ENCODE measurements around the gene MYH10. TPM values are rescaled to one million over a fixed set of nuclear protein-coding genes. Genes with fewer than 3 reads are reported as not detected.
A peak's percentile ranks its signal among the peaks of the same experiment; 100 is the strongest.

The MYH10 gene
- total and polyA plus RNA-seq, 7 donors = 1.8 to 34.2 (median 1.9) TPM

DNA sequence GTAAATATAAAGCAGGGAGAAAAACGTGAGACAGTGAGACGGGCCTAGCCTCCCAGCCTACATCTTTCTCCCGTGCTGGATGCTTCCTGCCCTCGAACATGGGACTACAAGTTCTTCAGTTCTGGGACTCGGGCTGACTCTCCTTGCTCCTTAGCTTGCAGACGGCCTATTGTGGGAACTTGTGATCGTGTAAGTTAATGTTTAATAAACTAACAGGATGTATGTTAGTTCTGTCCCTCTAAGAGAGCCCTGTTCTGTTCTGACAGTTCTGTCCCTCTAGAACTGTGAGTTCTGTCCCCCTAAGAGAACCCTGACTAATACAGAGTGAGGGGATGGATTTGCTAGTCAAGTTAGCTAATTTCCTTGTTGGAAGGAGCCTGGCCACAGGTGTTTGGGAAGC, 16.7 kb upstream of the MYH10 start:
- no peak overlapping the region for H3K27ac ChIP-seq
- intact Hi-C loops (cut with DNase I) = no loop called here
- H3K4me3 ChIP-seq = no peak overlapping the region
- 87 to 94% (median 90%) methylated on average over 7 of the region's 7 CpGs for WGBS, 3 donors
- no peaks in the 10 kb centered on the region for H3K36me3 ChIP-seq (ENCODE audit: insufficient read depth in 1 of 2, low read depth in 1 of 2)
- H3K27me3 ChIP-seq (ENCODE audit: insufficient read depth in 3 of 3, low read length in 2 of 3) = peaks cover 0 to 5% (median 2%) of the 10 kb centered on the region in 3 donors
- H3K9me3 ChIP-seq = no peaks in the 10 kb centered on the region
- no peak for DNase-seq
- ATAC-seq = no peak
- no peaks in the 10 kb centered on the region for H3K4me1 ChIP-seq
- TF ChIP-seq, protein P1, sequence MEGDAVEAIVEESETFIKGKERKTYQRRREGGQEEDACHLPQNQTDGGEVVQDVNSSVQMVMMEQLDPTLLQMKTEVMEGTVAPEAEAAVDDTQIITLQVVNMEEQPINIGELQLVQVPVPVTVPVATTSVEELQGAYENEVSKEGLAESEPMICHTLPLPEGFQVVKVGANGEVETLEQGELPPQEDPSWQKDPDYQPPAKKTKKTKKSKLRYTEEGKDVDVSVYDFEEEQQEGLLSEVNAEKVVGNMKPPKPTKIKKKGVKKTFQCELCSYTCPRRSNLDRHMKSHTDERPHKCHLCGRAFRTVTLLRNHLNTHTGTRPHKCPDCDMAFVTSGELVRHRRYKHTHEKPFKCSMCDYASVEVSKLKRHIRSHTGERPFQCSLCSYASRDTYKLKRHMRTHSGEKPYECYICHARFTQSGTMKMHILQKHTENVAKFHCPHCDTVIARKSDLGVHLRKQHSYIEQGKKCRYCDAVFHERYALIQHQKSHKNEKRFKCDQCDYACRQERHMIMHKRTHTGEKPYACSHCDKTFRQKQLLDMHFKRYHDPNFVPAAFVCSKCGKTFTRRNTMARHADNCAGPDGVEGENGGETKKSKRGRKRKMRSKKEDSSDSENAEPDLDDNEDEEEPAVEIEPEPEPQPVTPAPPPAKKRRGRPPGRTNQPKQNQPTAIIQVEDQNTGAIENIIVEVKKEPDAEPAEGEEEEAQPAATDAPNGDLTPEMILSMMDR (IDR thresholded peaks at IDR 0.05) = no peak

DNA sequence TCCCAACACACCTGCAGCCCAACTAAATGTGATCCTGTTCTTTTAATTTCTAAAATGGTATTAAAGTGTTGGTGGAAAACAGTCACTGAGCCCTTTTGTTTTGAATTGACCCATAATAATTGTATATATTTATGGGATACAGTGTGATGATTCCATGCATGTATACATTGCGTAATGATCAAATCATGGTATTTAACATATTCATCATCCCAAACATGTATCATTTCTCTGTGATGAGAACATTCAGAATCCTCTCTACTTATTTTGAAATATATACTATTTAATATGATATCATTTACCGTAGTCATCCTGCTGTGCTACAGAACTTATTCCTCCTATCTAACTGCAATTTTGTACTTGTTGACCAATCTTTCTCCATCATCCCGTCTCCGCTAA, 14.0 kb upstream of the MYH10 start:
- 95 to 97% (median 97%) methylated on average over 4 of the region's 4 CpGs for WGBS, 3 donors
- Histone ChIP-seq H3K36me3 (ENCODE audit: insufficient read depth in 1 of 2, low read depth in 1 of 2) (no peaks in the 10 kb centered on the region), H3K9me3 (no peaks in the 10 kb centered on the region)

DNA sequence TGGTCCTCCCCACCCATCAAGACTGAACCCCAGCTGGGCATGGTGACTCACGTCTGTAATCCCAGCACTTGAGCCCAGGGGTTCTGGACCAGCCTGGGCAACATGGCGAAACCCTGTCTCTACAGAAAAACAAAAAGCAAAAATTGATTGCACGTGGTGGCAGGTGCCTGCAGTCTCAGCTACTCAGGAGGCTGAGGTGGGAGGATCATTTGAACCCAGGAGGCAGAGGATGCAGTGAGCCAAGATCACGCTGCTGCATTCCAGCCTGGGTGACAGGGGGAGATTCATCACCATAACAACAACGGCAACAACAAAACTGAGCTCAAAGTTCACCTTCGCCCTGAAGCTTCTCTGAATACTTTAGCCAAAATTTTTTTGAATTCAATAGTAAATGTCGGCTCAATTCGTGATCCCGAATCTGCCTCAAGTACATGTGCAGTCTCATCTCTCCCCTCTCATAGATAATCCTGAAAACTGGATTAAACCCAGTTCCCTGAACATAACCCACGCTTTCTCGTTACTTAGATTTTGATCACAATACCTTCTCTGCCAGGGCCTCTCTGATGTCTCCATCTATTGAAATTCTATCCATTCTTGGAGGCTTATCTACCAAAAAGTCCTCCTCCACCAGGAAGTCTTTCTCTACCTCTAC, 13.5 kb upstream of the MYH10 start:
- H3K36me3 ChIP-seq (ENCODE audit: insufficient read depth in 1 of 2, low read depth in 1 of 2) = no peaks in the 10 kb centered on the region
- ATAC-seq = no peak
- intact Hi-C loops (cut with DNase I) = no loop called here
- H3K4me1 ChIP-seq = no peaks in the 10 kb centered on the region
- no peak overlapping the region for H3K27ac ChIP-seq
- DNase-seq = no peak
- H3K4me3 ChIP-seq = no peak overlapping the region
- TF ChIP-seq, protein P1 (IDR thresholded peaks at IDR 0.05) = no peak
- peaks cover 0 to 12% (median 2%) of the 10 kb centered on the region in 3 donors for H3K27me3 ChIP-seq (ENCODE audit: insufficient read depth in 3 of 3, low read length in 2 of 3)
- WGBS, 3 donors = 71 to 74% (median 72%) methylated on average over 11 of the region's 11 CpGs
- no peaks in the 10 kb centered on the region for H3K9me3 ChIP-seq

More for the DNA sequence above, 14.0 kb upstream of the MYH10 start:
- H3K4me1 ChIP-seq = no peaks in the 10 kb centered on the region
- H3K27me3 ChIP-seq (ENCODE audit: insufficient read depth in 3 of 3, low read length in 2 of 3) = peaks cover 0 to 12% (median 2%) of the 10 kb centered on the region in 3 donors
- ATAC-seq (no peak), DNase-seq (no peak)
- no peak overlapping the region for H3K4me3 ChIP-seq
- intact Hi-C loops (cut with DNase I) = no loop called here
- TF ChIP-seq, protein P1 (IDR thresholded peaks at IDR 0.05) = no peak
- H3K27ac ChIP-seq = no peak overlapping the region

DNA sequence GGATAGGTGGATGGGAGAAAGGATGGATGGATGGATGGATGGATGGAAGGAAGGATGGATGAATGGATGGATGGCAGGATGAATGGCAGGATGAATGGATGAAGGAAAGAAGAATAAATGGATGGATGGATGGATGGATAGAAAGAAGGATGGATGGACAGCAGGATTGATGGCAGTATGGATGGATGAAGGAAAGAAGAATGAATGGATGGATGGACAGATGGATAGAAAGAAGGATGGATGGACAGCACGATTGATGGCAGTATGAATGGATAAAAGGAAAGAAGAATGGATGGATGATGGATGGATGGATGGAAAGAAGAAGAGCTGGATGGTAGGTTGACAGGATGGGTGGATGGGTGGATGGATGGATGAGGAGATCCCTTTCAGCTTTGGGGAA, 9.2 kb upstream of the MYH10 start:
- no peaks in the 10 kb centered on the region for H3K9me3 ChIP-seq
- no peaks in the 10 kb centered on the region for H3K36me3 ChIP-seq (ENCODE audit: insufficient read depth in 1 of 2, low read depth in 1 of 2)
- no peak overlapping the region for H3K4me3 ChIP-seq
- no peaks in the 10 kb centered on the region for H3K4me1 ChIP-seq
- H3K27ac ChIP-seq = no peak overlapping the region
- DNase-seq (no peak), ATAC-seq (no peak)
- H3K27me3 ChIP-seq (ENCODE audit: insufficient read depth in 3 of 3, low read length in 2 of 3) = peaks cover 0 to 7% (median 0%) of the 10 kb centered on the region in 3 donors
- intact Hi-C loops (cut with DNase I) = no loop called here
- TF ChIP-seq, protein P1 (IDR thresholded peaks at IDR 0.05) = no peak
- 79 to 96% (median 92%) methylated on average over 1 of the region's 1 CpG for WGBS, 3 donors

DNA sequence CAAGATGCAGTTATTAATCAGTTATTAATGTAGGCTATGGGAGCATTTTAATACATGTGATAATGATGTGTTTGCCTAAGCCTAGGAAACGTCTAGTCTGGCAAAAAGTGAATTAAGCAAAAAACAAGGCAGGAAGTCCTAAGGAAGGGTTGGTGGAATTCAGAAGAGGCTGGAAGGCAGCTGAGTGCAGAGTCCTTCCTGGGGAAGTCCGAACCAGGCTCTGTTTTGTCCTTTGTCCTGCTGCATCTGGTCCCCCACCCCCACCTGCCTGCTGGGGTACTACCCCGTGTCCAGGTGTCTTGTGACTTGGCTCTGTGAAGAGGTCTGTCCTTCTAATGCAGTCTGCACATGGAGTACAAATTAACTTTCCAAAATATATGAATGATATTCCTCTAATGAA, 1.5 kb upstream of the MYH10 start:
- no peaks in the 10 kb centered on the region for H3K9me3 ChIP-seq
- WGBS, 3 donors = 36 to 50% (median 40%) methylated on average over 3 of the region's 3 CpGs
- intact Hi-C loops (cut with DNase I) = no loop called here
- ATAC-seq (no peak), DNase-seq (no peak)
- H3K36me3 ChIP-seq (ENCODE audit: insufficient read depth in 1 of 2, low read depth in 1 of 2) = no peaks in the 10 kb centered on the region
- peaks cover 0 to 51% (median 7%) of the 10 kb centered on the region in 3 donors for H3K27me3 ChIP-seq (ENCODE audit: insufficient read depth in 3 of 3, low read length in 2 of 3)
- H3K4me3 ChIP-seq = peak overlapping the region; percentile 81
- TF ChIP-seq, protein P1 (IDR thresholded peaks at IDR 0.05) = no peak
- no peaks in the 10 kb centered on the region for H3K4me1 ChIP-seq
- no peak overlapping the region for H3K27ac ChIP-seq

Measured in psoas muscle (tissue), 8 donors.